GM10266 (cell line): Measurements from ENCODE around the gene ZNF775.
A peak's percentile ranks its signal among the peaks of the same experiment; 100 is the strongest.

Experiments used
- DNase-seq: peaks from one replicate; pipeline ENCODE4 v3.0.0; 2012; ENCODE audit errors: extremely low spot score
- TF ChIP-seq, protein P1 (sequence below): IDR thresholded peaks from 2 replicates; pipeline ENCODE4 v1.5.1; 2012; ENCODE audit warnings: mild to moderate bottlenecking, low read depth; ENCODE audit not compliant: control insufficient read depth, insufficient read depth; ENCODE audit errors: missing control alignments

The ZNF775 gene

DNA sequence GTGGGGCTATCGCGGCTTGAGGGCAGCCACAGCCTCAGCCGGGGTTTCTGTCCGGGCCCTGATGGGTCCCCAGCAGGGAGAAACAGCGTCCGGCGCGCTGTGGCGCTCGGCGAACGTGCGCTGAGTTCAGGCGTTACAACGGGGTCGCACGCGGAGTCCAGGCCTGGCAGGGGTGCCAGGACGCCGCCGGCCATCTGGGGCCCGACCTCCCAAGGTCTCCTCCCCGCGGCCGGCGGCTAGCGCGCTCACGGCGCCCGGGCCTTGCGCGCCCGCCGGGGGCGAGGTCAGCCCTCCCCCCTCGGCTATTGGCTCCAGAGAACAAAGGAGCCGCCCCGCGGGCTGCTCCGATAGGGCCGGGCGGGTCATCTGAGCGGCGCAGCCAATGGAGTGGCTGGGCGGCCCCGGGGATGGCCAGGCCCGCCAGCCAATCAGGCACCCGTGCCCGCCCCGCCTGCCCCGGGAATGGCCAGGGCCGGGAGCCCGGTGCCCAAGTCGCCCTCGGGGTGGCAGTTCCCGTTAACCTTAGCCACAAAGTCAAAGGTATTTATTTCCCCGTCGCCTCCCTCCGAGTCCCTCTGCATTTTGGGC lies at the start of gene ZNF775:
ZNF775 (plus strand) TSS at position 478 of the 588 bp plus-strand sequence. CDS start 9,141 bp downstream, outside the sequence.
- DNase-seq = peak; percentile 100
- TF ChIP-seq, protein P1, sequence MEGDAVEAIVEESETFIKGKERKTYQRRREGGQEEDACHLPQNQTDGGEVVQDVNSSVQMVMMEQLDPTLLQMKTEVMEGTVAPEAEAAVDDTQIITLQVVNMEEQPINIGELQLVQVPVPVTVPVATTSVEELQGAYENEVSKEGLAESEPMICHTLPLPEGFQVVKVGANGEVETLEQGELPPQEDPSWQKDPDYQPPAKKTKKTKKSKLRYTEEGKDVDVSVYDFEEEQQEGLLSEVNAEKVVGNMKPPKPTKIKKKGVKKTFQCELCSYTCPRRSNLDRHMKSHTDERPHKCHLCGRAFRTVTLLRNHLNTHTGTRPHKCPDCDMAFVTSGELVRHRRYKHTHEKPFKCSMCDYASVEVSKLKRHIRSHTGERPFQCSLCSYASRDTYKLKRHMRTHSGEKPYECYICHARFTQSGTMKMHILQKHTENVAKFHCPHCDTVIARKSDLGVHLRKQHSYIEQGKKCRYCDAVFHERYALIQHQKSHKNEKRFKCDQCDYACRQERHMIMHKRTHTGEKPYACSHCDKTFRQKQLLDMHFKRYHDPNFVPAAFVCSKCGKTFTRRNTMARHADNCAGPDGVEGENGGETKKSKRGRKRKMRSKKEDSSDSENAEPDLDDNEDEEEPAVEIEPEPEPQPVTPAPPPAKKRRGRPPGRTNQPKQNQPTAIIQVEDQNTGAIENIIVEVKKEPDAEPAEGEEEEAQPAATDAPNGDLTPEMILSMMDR = no peak

DNA sequence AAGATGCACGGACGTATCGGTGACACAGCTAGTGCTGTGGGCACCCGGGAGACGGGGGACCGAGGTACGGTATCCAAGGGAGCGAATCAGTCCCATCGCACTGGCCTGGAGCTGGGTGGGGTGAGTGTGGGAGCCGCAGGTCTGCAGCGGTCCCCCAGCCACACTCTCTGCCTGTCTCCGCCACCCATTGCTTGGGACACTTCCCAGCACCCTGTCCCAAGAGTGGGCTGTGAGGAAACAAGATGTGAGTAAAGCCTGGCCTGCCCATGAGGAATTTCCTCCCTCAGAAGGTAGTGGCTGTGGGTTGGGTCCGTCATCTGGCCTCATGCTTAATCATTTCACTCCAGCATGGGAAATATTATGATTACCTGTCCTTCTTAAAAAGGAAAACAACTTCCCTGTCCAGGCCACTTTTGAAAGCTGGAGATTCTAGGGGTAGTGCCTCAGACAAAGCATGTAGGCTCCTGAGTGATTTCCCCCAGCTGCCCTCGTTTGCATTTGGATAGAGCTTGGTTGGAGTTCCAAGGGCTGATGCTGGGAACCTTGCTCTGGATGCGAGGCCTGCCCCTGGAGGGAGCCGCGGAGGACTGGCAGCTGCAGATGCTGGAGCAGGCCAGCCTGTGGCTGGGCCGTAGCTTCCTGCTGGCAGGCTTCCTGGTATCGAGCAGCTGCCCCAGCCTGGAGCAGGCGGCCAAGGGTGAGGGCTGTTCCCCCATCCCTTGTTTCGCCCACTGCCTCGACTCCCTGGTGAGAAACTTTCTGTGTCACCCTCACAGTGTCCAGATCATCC lies 49.6 kb upstream of the ZNF775 start:
- DNase-seq = no peak
- TF ChIP-seq, protein P1 = no peak

- TF ChIP-seq, protein P1 = no peak
- no peak for DNase-seq
Observed at GRCh38 chr7:150330211-150330885, 48.8 kb upstream of the ZNF775 start.

GRCh38 chr7:150332852-150333635 lies 46.1 kb upstream of the ZNF775 start:
- no peak for DNase-seq
- TF ChIP-seq, protein P1 = no peak

GRCh38 chr7:150333659-150334058 lies 45.5 kb upstream of the ZNF775 start:
- TF ChIP-seq, protein P1 = no peak
- no peak for DNase-seq

GRCh38 chr7:150334108-150334507 lies 45.0 kb upstream of the ZNF775 start:
- TF ChIP-seq, protein P1 = no peak
- no peak for DNase-seq
